Measurements from ENCODE around the gene HGF.

The HGF gene

GRCh38 chr7:81704595-81704994 is 65.3 kb downstream of the HGF start:
- Histone ChIP-seq H3K27ac (no peak overlapping the region), H3K36me3 (peaks cover 19% of the 10 kb centered on the region), H3K4me1 (ENCODE audit: control insufficient read depth in 1 of 2, insufficient read depth in 1 of 2, low read depth in 1 of 2, low read length in 1 of 2) (no peaks in the 10 kb centered on the region), H3K9me3 (no peaks in the 10 kb centered on the region), H3K4me3 (ENCODE audit: low read depth in 1 of 2, low read length in 1 of 2) (no peak overlapping the region), H3K27me3 (no peaks in the 10 kb centered on the region)
- TF ChIP-seq CTCF (IDR thresholded peaks at IDR 0.05) = no peak

GRCh38 chr7:81698965-81699364 is 70.9 kb downstream of the HGF start:
- Histone ChIP-seq H3K36me3 (no peaks in the 10 kb centered on the region), H3K4me3 (ENCODE audit: low read depth in 1 of 2, low read length in 1 of 2) (no peak overlapping the region), H3K4me1 (ENCODE audit: control insufficient read depth in 1 of 2, insufficient read depth in 1 of 2, low read depth in 1 of 2, low read length in 1 of 2) (no peaks in the 10 kb centered on the region), H3K9me3 (no peaks in the 10 kb centered on the region), H3K27me3 (no peaks in the 10 kb centered on the region), H3K27ac (no peak overlapping the region)
- TF ChIP-seq CTCF (IDR thresholded peaks at IDR 0.05) = no peak

- no peak for TF ChIP-seq CTCF (IDR thresholded peaks at IDR 0.05)
- Histone ChIP-seq H3K36me3 (no peaks in the 10 kb centered on the region), H3K4me3 (ENCODE audit: low read depth in 1 of 2, low read length in 1 of 2) (no peak overlapping the region), H3K9me3 (no peaks in the 10 kb centered on the region), H3K27ac (no peak overlapping the region), H3K27me3 (no peaks in the 10 kb centered on the region), H3K4me1 (ENCODE audit: control insufficient read depth in 1 of 2, insufficient read depth in 1 of 2, low read depth in 1 of 2, low read length in 1 of 2) (no peaks in the 10 kb centered on the region)
These were observed 75.1 kb downstream of the HGF start for GRCh38 chr7:81694711-81695110.

- TF ChIP-seq CTCF (IDR thresholded peaks at IDR 0.05) = no peak
- Histone ChIP-seq H3K36me3 (no peaks in the 10 kb centered on the region), H3K9me3 (no peaks in the 10 kb centered on the region), H3K4me3 (ENCODE audit: low read depth in 1 of 2, low read length in 1 of 2) (no peak overlapping the region), H3K27me3 (no peaks in the 10 kb centered on the region), H3K4me1 (ENCODE audit: control insufficient read depth in 1 of 2, insufficient read depth in 1 of 2, low read depth in 1 of 2, low read length in 1 of 2) (no peaks in the 10 kb centered on the region), H3K27ac (no peak overlapping the region)
These were observed 76.0 kb downstream of the HGF start for GRCh38 chr7:81693894-81694293.

- Histone ChIP-seq H3K4me1 (ENCODE audit: control insufficient read depth in 1 of 2, insufficient read depth in 1 of 2, low read depth in 1 of 2, low read length in 1 of 2) (no peaks in the 10 kb centered on the region), H3K27me3 (no peaks in the 10 kb centered on the region), H3K9me3 (no peaks in the 10 kb centered on the region), H3K36me3 (no peaks in the 10 kb centered on the region), H3K27ac (no peak overlapping the region), H3K4me3 (ENCODE audit: low read depth in 1 of 2, low read length in 1 of 2) (no peak overlapping the region)
- TF ChIP-seq CTCF (IDR thresholded peaks at IDR 0.05) = no peak
These were observed 76.8 kb downstream of the HGF start for GRCh38 chr7:81693080-81693479.
